HG03378 (cell line): ENCODE measurements around the gene LDB3.
"Not testable (repeated sequence)": the region's sequence is repeated elsewhere in the genome, so short reads cannot be mapped to it uniquely, and the experiment has no call there.

Experiments used
- ATAC-seq: cut with Tn5 transposase; IDR thresholded peaks from one replicate; pipeline ENCODE4 v1.9.1; 2021; ENCODE audit warnings: mild to moderate bottlenecking, moderate library complexity; ENCODE audit not compliant: unreplicated experiment

LDB3 gene

DNA sequence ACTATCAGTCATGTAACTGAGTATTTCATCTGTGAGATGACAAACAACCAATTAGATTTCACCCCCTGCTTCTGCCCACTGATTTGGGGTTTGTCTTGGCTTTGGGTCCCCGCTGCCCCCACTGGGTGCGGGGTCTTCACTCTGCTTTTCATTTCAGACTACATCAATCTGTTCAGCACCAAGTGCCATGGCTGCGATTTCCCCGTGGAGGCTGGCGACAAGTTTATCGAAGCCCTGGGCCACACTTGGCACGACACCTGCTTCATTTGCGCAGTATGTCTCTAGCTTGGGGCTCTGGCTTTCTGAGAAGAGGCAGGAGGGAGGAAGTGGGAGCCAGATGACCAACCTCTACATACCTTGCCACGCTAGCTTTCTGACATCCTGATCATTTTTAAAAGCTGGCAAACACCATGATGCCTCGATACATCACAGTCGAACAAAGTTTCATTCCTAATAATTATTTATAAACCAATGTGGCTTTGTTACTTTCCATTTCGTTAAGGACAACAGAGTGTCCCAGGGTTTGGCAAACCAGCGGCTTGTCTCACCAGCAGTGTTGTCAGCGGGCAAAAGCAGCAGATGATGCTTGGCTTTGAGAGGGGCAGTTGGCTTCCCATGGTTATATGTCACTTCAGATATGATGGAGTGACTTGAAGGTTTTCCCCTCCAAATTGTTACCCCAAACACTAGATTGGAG is 57.8 kb downstream of the LDB3 start:
- ATAC-seq, result no peak

DNA sequence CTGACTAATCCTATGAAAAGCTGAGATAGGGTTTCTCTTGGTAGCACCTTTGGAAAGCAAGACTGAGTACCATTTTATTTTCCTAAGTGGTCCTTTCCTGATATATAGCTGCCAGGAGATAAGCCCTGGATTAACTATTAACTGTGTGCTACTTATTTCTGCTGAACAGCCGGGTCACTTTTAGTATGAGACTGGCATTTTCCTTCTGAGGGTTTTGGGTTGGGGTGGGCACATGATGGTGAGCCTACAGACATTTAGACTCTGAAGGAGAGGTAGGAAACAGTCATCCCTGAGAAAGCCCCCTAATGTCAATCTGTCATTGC is 58.3 kb downstream of the LDB3 start:
- ATAC-seq, result no peak

- no peak for ATAC-seq
These were observed 59.2 kb downstream of the LDB3 start for GRCh38 chr10:86727470-86727869.

GRCh38 chr10:86728056-86728455 is 59.7 kb downstream of the LDB3 start:
- ATAC-seq, result no peak

- ATAC-seq, result no peak
These were observed 61.4 kb downstream of the LDB3 start for GRCh38 chr10:86729677-86730076.

GRCh38 chr10:86730227-86730626 is 61.9 kb downstream of the LDB3 start:
- ATAC-seq, result no peak

DNA sequence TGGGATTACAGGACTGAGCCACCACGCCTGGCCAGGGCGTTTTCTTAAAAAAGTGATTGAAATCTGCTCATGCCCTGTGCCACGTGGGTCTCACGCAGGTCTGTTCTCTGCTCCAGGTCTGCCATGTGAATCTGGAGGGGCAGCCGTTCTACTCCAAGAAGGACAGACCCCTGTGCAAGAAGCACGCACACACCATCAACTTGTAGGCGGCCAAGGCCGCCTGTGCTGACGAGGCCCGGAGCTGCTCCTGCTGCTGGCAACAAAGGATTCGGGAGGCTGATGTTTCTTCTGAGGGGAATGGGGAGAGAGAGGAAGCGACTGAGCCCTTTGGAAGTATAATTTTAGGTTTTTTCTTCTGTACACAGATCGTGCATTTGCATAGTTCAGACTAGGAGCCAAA is 64.5 kb downstream of the LDB3 start:
- ATAC-seq, result no peak

DNA sequence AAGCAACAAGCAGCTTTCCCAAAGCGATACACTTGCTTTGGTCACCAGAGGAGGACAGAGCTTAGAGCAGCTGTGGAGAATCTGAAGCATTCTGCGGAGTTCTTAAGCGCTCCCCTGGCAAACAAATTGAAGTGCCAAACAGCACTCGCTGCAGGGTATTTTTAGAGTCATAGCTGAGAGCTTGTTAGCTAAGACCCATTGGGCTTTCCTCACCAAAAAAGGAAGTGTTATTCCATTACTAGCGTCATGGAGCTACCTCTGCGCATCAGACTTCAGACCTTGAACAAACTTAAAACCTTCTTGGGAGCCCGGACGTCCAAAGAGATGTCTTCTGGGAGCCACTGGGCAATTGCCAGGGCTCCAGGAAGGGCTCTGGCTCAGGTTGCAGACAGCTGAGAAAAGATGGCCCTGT is 65.0 kb downstream of the LDB3 start:
- ATAC-seq, result no peak

DNA sequence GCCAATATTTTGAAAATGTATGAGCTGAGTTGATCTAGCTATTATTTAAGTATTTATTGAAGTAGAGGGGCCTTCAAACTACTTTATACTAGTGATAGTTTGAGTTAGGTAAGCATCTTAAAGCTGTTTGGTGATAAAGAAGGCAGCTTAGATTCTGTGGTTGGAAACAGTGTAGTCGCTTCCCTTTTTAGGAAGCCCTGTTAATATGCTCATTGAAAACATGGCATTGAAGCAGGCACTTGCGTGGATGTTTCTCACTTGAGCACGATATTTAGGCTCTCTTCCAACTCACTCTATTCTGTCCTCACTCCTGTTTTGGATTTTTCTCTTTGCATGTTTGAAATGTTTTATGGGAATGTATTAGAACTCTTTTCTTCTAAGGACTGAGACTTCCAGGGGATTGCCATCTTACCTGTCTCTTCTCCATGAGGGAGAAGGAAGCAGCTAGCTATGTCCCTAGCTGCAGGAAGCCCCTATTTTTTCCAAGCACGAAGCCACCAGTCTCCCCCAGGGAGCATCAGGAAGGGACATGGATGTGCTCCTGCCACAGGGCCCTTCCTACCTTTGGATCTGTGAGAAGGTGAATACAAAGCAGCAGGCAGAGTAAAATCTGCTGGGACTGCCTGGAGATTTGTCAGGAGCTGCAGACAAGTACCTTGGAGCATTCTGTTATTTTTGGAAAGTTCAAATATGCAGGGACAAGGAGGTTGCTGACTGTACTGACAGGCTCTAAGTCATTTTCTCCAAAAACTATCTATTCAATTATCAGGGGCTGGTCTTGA is 66.1 kb downstream of the LDB3 start:
- ATAC-seq, result no peak

GRCh38 chr10:86735278-86735677 is 67.0 kb downstream of the LDB3 start:
- not testable (repeated sequence) for ATAC-seq

DNA sequence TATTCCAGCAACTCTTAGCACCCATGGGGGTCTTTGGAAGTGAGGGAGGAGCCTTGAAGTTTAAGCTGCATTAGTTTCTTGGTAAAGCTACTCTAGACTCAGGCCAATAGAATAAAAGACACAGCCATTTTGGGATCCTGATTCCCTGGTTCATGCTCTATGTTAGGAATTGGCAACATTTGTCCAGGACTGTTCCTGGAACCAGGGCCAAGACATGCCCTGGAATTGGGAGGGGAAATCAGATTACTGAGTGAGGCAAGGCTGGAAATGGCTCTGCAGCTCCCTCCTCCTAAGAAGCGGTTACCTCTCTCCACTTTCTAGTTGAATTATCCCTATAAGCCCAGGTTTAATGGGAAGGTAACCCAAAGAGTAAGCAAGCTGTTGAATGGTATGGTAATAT is 73.9 kb downstream of the LDB3 start:
- no peak for ATAC-seq

- ATAC-seq, result no peak
These were observed 75.9 kb downstream of the LDB3 start for GRCh38 chr10:86744067-86744725.

- no peak for ATAC-seq
These were observed 79.7 kb downstream of the LDB3 start for GRCh38 chr10:86747796-86748581.

DNA sequence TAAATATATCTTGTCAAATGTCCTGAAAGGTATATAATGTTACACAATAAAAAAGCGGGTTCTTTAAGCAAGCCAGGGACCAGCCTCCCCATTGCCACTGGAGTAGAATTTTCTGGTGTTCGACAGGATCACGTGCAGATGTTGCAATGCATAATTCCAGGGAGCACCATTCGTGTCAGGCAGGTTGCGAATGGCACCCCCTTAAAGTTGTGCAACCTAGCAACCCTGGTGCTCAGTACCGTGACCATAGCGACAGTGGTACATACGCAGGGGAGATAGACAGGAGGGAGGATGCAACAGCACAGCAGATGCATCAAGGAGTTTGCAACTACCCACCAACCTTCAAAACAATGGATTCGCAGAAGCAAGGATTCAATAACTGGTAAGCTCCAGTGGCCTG is 81.5 kb downstream of the LDB3 start:
- no peak for ATAC-seq

DNA sequence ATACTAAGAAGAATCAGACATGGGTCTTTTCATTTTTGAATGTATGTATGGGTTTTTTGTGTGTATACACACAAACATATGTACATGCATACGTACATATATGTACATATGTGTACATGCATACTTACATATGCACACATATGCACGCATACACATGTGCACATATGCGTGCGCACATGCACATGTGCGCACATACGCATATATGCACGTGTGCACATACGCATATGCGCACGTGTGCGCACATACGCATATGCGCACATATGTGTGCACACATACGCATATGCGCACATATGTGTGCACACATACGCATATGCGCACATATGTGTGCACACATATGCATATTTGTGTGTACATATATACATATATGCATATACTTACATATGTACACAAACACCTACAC is 83.2 kb downstream of the LDB3 start:
- no peak for ATAC-seq

- no peak for ATAC-seq
These were observed 84.0 kb downstream of the LDB3 start for GRCh38 chr10:86752311-86752710.

- ATAC-seq, result no peak
These were observed 84.7 kb downstream of the LDB3 start for GRCh38 chr10:86753051-86753450.

DNA sequence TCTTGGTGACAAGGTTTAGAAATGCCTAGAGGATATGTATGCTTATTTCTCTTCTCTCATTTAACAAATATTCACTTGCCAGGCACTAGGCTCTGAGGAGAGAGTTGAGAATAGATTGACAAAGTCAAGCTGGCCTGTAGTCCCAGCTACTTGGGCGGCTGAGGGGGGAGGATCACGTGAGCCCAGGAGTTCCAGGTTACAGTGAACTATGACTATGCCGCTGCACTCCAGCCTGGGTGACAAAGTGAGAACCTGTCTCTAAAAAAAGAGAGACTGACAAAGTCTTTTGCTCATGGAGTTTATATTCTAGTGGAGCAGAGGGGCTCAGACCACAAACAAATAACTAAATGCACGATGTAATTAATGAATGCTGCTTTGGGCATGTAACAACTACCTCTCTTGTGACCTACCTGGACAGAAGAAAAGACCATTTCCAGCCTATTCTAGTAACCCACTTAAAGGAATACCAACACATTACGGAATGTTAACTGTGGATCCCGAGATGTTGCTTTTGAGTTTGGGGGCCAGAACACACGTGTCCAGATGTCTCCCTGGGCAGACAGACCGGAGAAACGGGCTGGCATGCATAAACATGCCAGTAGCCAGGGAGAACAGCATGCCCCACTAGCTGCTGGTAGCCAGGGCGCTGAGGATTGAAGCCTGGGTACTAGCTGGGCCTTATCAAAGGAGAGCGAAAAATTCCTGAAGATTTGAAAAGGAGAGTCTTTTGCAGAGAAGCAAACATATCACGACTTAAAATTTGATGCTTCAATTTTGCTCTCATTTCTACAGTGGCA is 85.5 kb downstream of the LDB3 start:
- ATAC-seq, result no peak

DNA sequence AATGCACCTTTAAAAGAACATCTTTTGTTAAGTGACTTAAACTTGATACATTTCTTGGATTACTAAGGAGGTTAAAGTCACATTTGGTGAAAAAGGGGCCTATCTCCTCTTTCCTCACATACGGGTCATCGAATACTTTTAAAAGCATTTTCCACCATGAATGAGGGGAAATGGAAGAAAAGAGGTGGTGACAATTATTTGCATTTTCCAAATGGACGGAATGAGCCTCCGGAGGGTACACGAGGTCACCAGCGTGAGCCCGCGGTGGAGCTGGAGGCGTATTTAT is 87.1 kb downstream of the LDB3 start:
- ATAC-seq, result peak; percentile 13

GRCh38 chr10:86755740-86756510 is 87.6 kb downstream of the LDB3 start:
- peak; percentile 42 for ATAC-seq
